RWPE2 (cell line): ENCODE measurements around the gene ADCY3.

Source experiments
- ATAC-seq: fragments of 200-7000 bp; cut with Tn5 transposase; 3 replicates; pipeline ENCODE4 v1.9.1; 2021; ENCODE audit warnings: low read depth
- DNase-seq: peaks from one replicate; pipeline ENCODE4 v3.0.0-alpha.2; 2020; ENCODE audit warnings: low spot score
- H3K27ac ChIP-seq: fragments of 450-650 bp; 2 replicates; pipeline ENCODE4 v1.5.1; 2017; ENCODE audit warnings: mild to moderate bottlenecking; ENCODE audit not compliant: poor library complexity, severe bottlenecking
- H3K27me3 ChIP-seq: fragments of 250-450 bp; sonication (Bioruptor Pico); 2 replicates; pipeline ENCODE4 v1.5.1; 2021; ENCODE audit warnings: mild to moderate bottlenecking, moderate library complexity; ENCODE audit not compliant: insufficient read depth, poor library complexity, severe bottlenecking
- H3K36me3 ChIP-seq: fragments of 250-450 bp; sonication (Bioruptor Pico); 2 replicates; pipeline ENCODE4 v1.5.1; 2020; ENCODE audit warnings: low read depth, mild to moderate bottlenecking, moderate library complexity
- H3K4me1 ChIP-seq: fragments of 250-450 bp; sonication (Bioruptor Pico); 2 replicates; pipeline ENCODE4 v1.5.1; 2021; ENCODE audit warnings: mild to moderate bottlenecking, moderate library complexity; ENCODE audit not compliant: insufficient read depth, poor library complexity, severe bottlenecking
- H3K4me3 ChIP-seq: fragments of 250-450 bp; sonication (Bioruptor Pico); 2 replicates; pipeline ENCODE4 v1.5.1; 2021; ENCODE audit warnings: mild to moderate bottlenecking, moderate library complexity; ENCODE audit not compliant: severe bottlenecking
- H3K9me3 ChIP-seq: fragments of 250-450 bp; sonication (Bioruptor Pico); 2 replicates; pipeline ENCODE4 v1.5.1; 2021; ENCODE audit warnings: mild to moderate bottlenecking, moderate library complexity; ENCODE audit not compliant: severe bottlenecking
- TF ChIP-seq, protein P1 (sequence below): fragments of 450-650 bp; IDR thresholded peaks from one replicate; pipeline ENCODE4 v1.5.1; 2017; ENCODE audit warnings: mild to moderate bottlenecking, moderate library complexity; ENCODE audit not compliant: poor library complexity, severe bottlenecking

ADCY3 gene

DNA sequence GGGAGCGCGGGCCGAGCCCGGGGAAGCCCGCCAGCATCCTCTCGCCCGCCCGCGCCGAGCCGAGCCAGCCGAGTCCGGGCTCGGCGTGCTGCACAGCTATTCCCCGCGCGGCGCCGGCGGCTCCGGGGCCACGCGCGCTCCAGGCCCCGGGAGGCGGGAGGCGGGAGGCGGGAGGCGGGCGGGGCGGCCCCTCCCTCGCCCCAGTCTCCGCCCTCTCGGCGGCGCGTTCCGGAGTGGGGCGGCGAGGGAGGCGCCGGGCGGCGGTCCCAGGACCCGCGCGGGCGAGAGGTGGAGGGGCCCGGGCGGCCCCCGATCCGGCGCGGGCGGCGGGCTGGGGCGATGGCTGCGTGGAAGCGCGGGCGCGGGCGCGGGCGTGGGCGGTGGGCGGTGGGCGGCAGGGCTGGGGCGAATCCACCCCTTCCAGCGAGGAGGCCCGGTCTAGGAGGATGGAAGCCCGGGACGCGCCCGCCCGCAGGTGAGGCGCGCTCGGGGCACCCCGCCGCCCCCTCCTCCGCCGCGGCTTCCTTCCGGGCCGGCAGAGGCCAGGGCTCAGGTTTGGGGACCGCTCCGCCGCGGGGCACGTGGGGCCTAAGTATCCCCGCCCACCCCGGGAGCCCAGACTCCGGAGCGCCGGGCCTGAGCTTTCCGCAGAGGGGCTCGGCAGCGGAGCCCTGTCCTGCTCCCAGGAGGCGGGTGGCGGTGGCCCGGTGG lies at the start of gene ADCY3:
Gene ADCY3 (minus strand): TSS at position 140 of the 711 bp plus-strand sequence. CDS start 1,250 bp downstream, outside the sequence.
- no peak for DNase-seq
- ATAC-seq: peak; percentile 42
- Histone ChIP-seq H3K27me3 (no peaks in the 10 kb centered on the region), H3K27ac (peak within 1 kb of the TSS; percentile 74), H3K36me3 (peaks cover 27% of the 10 kb centered on the region), H3K9me3 (no peaks in the 10 kb centered on the region), H3K4me1 (no peaks in the 10 kb centered on the region), H3K4me3 (peak within 1 kb of the TSS; percentile 96)
- TF ChIP-seq, protein P1, sequence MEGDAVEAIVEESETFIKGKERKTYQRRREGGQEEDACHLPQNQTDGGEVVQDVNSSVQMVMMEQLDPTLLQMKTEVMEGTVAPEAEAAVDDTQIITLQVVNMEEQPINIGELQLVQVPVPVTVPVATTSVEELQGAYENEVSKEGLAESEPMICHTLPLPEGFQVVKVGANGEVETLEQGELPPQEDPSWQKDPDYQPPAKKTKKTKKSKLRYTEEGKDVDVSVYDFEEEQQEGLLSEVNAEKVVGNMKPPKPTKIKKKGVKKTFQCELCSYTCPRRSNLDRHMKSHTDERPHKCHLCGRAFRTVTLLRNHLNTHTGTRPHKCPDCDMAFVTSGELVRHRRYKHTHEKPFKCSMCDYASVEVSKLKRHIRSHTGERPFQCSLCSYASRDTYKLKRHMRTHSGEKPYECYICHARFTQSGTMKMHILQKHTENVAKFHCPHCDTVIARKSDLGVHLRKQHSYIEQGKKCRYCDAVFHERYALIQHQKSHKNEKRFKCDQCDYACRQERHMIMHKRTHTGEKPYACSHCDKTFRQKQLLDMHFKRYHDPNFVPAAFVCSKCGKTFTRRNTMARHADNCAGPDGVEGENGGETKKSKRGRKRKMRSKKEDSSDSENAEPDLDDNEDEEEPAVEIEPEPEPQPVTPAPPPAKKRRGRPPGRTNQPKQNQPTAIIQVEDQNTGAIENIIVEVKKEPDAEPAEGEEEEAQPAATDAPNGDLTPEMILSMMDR: no peak

DNA sequence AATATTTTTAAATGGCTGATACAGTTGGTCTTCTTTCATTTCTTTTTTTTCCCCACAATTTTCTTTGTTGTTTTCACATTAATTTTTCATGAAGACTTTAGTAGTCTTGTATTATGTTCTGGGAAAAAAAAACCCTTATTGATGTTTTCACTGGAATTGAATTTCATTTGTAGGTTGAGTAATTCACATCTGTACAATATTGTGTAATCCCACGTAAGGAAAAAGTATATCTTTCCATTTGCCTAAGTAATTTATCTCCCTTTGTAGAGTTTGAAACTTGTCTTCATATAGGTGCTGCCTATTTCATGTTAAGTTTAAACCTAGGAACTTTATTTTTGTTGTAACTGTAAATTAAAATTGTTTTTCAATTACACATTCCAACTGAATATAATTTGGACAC lies 49.7 kb upstream of the ADCY3 start:
- Histone ChIP-seq H3K36me3 (peaks cover 20% of the 10 kb centered on the region), H3K27me3 (no peaks in the 10 kb centered on the region), H3K4me3 (no peak overlapping the region), H3K27ac (no peak overlapping the region), H3K9me3 (no peaks in the 10 kb centered on the region), H3K4me1 (no peaks in the 10 kb centered on the region)
- no peak for ATAC-seq
- TF ChIP-seq, protein P1: no peak
- DNase-seq: no peak

DNA sequence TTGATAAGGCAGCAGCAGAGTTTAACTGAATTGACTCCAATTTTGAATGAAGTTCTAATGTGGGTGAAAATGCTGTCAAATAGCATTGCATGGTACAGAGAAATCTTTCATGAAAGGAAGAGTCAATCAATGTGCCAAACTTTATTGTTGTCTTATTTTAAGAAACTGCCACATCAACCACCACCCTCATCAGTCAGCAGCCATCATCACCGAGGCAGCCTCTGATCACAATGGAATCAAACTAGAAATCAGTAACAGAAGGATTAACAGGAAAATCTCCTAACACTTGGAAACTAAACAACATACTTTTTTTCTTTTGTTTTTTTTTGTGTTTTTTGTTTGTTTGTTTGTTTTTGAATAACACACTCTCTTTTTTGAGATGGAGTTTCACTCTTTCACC lies 41.9 kb upstream of the ADCY3 start:
- DNase-seq (no peak), ATAC-seq (no peak)
- Histone ChIP-seq H3K27me3 (no peaks in the 10 kb centered on the region), H3K4me1 (no peaks in the 10 kb centered on the region), H3K27ac (no peak overlapping the region), H3K4me3 (no peak overlapping the region), H3K36me3 (peaks cover 50% of the 10 kb centered on the region), H3K9me3 (no peaks in the 10 kb centered on the region)
- TF ChIP-seq, protein P1: no peak

DNA sequence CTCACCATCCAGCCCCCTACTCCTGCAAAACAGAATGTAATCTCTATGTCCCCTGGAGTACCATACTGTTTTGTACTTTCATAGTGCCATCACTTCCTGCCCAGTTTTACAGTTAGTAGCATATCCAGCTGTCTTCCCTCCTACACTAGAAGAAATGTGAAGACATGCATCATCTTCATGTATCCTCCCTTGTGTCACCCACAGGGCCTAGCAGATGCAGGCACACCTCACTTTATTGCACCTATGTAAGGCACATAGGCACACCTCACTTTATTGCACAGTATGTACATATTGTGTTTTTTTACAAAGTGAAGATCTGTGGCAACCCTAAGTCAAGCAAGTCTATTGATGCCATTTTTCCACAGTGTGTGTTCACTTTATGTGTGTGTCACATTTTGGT lies 39.7 kb upstream of the ADCY3 start:
- H3K36me3 ChIP-seq: peaks cover 54% of the 10 kb centered on the region
- H3K9me3 ChIP-seq: no peaks in the 10 kb centered on the region
- no peak for DNase-seq
- H3K4me3 ChIP-seq: no peak overlapping the region
- no peaks in the 10 kb centered on the region for H3K4me1 ChIP-seq
- TF ChIP-seq, protein P1: no peak
- H3K27ac ChIP-seq: no peak overlapping the region
- H3K27me3 ChIP-seq: no peaks in the 10 kb centered on the region
- no peak for ATAC-seq

DNA sequence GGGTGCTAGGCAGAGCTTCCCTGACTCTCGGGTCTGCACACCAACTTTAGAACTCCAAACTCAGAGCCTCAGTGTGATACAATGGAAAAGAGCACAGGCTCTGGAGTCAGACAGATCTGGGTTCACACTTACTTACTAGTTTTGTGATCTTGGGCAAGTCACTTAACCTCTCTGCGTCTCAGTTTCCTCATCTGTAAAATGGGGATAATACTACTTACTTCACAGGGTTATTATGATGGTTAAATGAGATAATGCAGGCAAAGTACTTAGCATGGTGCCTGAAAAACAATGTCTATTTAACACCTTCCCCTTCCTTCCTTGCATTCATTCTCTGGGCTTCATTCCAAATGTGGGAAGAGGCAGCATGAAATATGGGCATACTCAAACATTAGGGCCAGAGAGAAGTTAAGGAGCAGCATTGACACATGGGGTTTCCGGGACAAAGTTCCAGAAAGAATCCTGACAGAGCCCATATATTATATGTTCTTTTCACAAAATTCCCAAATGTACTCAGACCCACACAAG lies 38.4 kb upstream of the ADCY3 start:
- DNase-seq (no peak), ATAC-seq (no peak)
- Histone ChIP-seq H3K27me3 (no peaks in the 10 kb centered on the region), H3K36me3 (peaks cover 49% of the 10 kb centered on the region), H3K9me3 (no peaks in the 10 kb centered on the region), H3K27ac (no peak overlapping the region), H3K4me1 (no peaks in the 10 kb centered on the region), H3K4me3 (no peak overlapping the region)
- TF ChIP-seq, protein P1: no peak
